HG02981 (cell line): ENCODE data around the gene PDGFC.
A peak's percentile ranks its signal among the peaks of the same experiment; 100 is the strongest.

Experiments
- ATAC-seq: cut with Tn5 transposase; IDR thresholded peaks from one replicate; pipeline ENCODE4 v1.9.1; 2021; ENCODE audit warnings: mild to moderate bottlenecking, moderate library complexity; ENCODE audit not compliant: unreplicated experiment

PDGFC gene

DNA sequence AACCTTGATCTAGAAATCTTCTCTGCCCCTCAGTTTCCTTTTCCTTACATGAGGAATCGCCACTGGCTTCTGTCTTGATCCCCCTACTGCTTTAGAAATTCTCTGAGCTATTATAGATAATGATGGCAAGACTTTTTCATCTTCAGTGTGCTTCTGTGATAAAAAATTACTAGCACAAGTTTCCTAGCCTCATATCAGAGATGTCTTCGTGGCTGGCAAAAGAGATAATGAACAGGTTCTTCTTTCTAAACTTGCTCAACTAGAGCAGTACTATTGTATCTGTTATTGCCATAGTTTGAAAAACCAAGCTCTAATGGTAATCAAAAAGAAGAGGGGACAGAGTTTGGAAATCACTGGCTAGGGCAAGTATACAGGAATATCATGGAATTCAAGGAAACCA, 4.1 kb upstream of the PDGFC start:
- ATAC-seq, result no peak

- no peak for ATAC-seq
Measured at GRCh38 chr4:156974264-156974663, 2.7 kb upstream of the PDGFC start.

DNA sequence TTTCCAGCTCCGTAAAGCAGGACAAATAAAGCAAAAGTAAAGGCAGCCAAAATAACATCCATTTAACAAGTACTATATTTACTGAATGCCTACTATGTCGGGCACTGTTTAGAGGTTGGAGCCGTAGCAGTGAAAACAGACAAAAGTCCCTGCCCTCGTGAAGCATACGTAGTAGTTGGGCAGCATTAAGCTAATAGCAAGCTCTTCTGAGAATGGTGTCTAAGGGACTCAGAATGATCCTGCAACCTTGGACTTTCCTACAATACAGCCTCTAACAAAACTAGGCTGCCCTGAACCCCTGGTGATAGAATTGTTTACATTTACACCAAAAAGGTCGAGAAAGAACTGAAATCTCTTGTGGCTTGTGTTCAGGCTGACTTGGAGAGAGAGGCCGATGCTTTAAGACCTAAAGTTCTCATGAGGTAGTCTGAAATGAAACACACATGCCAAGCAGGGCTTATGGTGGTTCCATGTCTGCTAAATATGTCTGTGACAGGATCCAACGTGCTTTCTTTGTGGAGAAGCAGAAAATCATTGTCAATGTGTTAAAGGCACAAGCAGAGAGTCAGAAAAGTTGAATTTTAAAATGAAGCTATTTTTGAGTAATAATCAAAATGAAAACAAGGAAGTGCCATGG, 898 bp upstream of the PDGFC start:
- ATAC-seq, result no peak

DNA sequence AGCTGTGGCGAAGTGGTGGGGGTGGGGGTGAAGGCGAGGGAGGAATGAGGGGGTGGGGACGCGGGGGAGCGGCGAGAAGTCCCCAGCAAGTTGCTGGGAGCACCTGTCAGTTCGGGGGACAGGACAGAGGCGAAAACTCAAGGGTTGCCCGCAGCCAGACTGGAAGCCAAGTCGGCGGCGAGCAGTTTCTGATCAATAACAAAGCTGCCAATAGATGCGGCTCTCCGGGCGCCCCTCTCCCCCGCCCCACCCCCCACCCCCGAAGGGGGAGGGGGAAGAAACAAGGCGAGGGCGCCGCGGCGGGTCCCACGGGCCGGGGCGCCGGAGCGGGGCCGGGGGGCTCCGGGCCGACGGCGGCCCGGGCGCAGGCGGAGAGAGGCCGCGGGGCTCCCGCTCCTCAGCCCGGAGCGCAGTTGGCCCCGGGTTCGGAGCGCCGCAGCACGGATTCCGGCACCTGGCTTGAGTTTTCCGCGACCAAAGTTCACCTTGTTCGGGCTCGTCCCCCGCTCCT, 379 bp downstream of the PDGFC start:
- ATAC-seq, result peak; percentile 8

GRCh38 chr4:156970501-156971164, 966 bp downstream of the PDGFC start:
- no peak for ATAC-seq

DNA sequence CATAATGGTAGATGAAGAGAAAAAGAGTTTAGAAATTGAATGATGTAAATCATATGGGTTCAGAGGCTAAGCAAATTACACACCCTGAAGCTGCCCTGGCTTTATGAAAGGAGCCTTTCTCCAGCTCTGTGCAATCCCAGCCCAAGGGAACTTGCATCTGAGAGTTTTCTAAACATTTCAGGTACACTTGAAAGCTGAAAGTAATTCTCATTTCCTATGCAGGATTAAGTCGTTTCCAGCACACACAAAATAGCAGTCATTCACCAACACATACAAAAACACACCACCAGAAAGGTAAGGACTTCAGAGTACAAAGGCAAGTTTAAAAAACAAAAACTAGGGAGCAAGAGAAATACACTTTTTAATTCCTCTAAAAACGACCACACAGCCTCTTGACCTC, 1.7 kb downstream of the PDGFC start:
- no peak for ATAC-seq

GRCh38 chr4:156969101-156969500, 2.5 kb downstream of the PDGFC start:
- ATAC-seq, result no peak

DNA sequence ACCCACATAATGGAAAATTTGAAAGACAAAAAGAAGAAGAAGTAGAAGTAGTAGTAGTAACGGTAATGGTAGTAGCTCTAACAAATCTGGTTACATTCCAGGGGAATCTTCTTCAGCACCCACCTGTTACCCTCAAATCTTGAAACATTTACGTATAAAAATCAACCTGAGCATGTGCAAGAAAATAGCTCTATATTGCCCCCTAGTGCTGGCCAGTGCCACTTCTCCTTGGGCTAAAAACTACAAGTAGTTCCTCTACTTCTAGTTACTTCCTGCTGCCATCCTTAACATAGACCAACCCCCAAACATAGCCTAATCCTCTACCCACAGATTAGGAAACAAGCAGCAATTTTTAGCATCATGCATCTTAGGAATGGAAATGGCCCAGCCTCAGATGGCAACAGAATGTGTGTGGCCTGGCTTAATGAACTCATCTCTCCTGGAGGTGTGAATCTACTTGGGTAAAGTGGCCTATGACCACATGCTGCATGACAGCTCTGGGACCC, 3.1 kb downstream of the PDGFC start:
- ATAC-seq, result peak; percentile 61

DNA sequence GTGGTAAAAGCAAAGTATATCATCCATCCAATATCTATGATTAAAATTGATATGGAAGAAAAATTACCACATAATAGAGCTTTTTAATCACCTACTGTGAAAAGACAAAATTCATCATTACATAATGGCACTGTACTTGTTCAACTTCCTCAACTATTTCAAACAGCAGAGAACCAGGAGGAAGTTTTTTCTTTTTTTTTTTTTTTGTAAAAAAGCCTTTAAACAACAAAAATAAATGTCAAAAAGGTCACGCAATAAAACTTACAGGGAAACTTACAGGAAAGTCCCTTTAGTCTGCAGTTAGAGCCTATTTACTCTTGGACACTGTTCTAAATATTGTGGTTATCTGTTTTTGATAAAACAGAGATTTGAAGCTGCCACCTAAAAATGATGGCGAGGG, 4.8 kb downstream of the PDGFC start:
- no peak for ATAC-seq

DNA sequence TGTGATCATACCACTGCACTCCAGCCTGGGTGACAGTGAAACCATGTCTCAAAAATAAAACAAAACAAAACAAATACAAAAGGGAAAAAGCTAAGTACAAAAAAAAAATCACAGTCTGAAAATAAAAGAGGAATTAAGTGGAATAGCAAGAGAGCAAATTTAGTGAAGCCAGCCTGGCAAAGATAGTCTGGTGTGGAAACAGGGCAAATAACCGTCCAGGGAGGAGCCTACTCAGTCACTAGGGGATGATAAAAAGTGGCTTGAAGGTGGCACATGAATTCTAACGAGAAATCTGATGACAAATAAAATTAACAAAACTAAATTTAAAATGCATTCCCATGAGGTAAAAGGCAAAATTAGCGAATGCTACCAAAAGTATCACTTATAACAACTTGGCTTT, 8.2 kb downstream of the PDGFC start:
- ATAC-seq, result no peak

DNA sequence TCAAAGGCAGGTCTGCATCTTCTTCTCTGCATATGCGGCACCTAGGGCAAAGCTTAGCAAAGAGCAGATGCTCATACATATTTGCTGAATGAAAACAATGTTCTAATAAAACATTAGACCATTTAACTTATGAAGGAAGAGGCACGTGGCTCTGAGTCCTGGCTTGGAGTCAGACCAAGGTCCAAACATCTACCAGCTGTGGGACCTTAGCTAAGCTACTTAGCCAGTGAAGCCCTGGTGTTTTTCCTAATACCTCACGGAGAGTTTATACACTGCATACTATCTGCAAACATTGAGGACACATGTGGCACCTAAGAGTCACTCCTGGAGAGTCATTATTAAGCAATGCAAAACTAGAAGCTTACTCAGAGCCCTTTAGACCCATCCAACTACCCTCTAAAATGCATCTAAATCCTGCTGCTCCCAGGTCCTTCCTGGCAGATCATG, 9.0 kb downstream of the PDGFC start:
- no peak for ATAC-seq

DNA sequence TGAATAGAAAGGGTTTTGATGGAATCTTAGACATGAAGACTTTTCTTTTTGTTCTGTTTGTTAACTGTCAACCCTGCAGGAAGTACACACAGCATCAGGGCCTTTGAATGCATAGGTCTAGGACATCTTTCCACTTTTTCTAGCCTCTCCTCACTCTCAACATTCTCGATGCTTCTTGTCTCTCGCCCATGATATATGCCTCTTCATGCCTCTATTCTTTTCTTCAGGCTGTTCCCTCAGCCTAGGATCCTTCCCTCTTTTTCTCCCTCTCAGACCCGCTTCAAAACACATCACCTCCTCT, 9.6 kb downstream of the PDGFC start:
- ATAC-seq, result no peak

DNA sequence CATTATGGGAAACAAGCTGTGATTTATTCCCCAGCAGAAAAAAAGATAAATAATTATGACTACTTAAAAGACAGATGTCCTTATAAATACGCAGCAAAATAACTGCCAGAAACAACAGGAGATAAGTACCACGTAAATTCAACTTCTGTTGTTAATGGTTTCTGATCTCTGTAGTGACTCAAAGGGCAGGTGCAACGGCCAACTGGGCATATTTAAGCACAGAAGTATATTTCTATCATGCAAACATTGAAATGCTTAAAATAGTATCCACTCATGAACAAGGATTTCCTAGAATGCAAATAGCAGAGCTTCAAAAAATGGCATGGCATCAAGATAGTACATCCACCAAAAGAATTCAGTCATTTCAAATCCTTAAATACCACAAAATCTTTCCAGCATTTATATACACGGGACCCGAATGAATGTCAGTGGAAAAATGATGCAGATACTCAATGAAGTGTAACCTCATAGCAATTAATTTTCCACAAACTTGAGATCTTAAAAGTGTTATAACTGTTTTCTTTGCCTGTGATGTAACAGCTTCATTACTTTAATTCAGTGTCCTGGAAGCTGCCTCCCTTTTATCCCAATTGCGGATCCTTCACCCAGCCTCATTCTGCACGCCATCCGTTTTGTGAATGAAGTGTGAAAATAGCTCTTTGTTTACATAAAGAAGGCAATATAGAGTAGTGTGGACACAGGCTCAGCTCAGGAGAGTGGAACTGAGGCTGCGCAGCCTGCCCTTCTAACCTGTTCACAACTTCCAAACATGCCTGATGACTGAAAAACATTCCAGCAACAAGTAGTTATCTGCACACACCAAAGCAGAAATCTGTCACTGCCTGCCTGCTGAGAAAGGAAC, 10.2 kb downstream of the PDGFC start:
- no peak for ATAC-seq

DNA sequence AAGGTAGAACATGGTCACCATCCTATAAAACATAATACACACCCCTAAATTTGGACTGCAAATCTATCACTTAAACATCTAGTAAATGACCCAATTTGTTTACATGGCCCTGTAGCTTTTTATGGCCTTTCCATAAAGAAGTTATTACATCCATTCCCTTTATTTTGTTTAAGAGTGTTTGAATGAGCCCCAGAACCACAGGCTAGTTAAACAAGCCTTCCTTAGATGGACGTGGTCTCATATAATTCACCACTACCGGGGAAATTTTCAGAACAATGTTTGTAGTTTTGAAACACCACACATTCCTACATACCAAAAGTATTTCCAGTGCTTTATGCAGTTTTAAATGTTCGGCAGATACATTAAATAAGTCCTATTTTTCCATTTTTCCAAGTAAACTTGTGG, 12.3 kb downstream of the PDGFC start:
- no peak for ATAC-seq

GRCh38 chr4:156958276-156959074, 13.1 kb downstream of the PDGFC start:
- no peak for ATAC-seq

DNA sequence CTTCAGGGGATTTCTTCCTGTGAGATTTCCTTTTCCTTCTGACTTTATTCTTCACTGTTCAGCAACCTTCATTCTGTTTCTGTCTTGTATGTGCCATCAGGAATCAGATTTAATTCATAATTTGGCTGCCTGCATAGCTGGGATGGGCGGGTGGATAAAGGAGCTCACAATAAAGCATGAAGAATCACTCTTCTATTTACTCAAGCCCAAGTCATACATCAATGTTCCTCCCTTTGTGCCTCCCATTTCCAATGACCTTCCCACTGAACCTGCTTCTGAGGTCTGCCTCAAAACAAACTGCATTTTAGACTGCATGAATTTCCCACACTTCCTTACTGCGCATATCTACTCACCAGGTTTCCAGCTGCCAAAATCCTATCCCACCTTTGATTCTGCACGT, 14.0 kb downstream of the PDGFC start:
- ATAC-seq, result no peak

- no peak for ATAC-seq
Measured at GRCh38 chr4:156956826-156957368, 14.7 kb downstream of the PDGFC start.

GRCh38 chr4:156956359-156956758, 15.2 kb downstream of the PDGFC start:
- no peak for ATAC-seq

DNA sequence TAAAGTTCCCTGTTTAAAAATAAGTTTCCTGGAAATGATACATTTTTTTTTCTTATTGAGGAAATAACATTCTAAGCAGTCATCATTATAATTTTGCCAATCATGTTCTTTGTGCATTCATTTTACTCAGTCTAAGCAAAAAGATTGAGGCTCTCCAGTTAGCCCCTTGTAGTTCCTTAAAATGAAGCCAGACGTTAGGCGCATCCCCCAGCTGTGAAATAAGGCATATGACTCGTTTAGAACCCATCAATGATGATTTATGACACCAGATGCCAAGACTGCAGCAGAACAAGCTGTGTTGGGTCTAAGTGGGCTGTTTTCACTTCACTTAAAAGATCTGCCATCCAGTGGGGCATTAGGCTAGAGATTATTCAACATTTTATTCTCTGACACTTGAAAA, 17.0 kb downstream of the PDGFC start:
- no peak for ATAC-seq

- no peak for ATAC-seq
Measured at GRCh38 chr4:156953951-156954350, 17.6 kb downstream of the PDGFC start.

- ATAC-seq, result no peak
Measured at GRCh38 chr4:156953001-156953400, 18.6 kb downstream of the PDGFC start.
